Cardiac fibroblast (primary cell): Measurements from ENCODE around the gene CCDC24.

Experiments
- DNase-seq, 2 donors: peaks; one replicate each; pipeline versions ENCODE4 v3.0.0 to v3.0.0-alpha.2; 2010; ENCODE audit warnings: low read depth in 2 of 2
- H3K4me3 ChIP-seq, 2 donors: replicated peaks in 1 of 2; 1 replicate in 1 of 2; 2 replicates in 1 of 2; pipeline ENCODE4 v1.5.1; 2011; ENCODE audit warnings: low read depth in 2 of 2, low read length in 2 of 2, mild to moderate bottlenecking in 2 of 2, moderate library complexity in 1 of 2
- TF ChIP-seq, protein P1 (sequence below): IDR thresholded peaks from one replicate; pipeline ENCODE4 v1.5.1; 2011; ENCODE audit warnings: low read depth, mild to moderate bottlenecking, low read length, inconsistent platforms

CCDC24 gene

DNA sequence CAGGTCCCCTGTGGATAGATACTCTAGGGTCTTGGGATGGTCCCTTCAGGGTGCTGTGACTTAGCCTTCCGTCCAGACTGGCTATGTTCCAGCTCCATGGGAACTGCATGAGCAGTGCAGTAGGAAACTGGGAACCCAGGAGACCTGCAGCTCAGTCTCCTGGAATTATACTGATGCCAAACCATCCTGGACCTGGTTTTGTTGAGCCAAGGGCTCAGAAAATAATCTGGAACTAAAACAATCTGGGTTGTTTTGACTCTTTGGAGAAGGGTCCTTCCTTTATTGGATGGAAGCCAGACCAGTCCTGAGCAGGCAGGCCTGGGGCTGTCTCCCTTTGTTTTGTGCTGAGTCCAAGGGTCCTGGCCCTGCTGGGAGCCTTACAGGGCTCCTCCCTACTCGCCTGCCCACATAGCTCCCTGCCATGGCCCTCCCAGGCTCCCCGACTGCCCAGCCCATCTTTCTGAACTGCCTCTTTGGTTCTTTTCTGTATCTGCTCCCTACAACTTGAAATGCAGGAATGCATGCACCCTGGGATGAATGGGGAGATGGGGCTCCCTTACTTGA, 43.4 kb upstream of the CCDC24 start:
- TF ChIP-seq, protein P1, sequence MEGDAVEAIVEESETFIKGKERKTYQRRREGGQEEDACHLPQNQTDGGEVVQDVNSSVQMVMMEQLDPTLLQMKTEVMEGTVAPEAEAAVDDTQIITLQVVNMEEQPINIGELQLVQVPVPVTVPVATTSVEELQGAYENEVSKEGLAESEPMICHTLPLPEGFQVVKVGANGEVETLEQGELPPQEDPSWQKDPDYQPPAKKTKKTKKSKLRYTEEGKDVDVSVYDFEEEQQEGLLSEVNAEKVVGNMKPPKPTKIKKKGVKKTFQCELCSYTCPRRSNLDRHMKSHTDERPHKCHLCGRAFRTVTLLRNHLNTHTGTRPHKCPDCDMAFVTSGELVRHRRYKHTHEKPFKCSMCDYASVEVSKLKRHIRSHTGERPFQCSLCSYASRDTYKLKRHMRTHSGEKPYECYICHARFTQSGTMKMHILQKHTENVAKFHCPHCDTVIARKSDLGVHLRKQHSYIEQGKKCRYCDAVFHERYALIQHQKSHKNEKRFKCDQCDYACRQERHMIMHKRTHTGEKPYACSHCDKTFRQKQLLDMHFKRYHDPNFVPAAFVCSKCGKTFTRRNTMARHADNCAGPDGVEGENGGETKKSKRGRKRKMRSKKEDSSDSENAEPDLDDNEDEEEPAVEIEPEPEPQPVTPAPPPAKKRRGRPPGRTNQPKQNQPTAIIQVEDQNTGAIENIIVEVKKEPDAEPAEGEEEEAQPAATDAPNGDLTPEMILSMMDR = no peak
- no peak for DNase-seq
- H3K4me3 ChIP-seq = peak overlapping the region; percentile 86 to 94

DNA sequence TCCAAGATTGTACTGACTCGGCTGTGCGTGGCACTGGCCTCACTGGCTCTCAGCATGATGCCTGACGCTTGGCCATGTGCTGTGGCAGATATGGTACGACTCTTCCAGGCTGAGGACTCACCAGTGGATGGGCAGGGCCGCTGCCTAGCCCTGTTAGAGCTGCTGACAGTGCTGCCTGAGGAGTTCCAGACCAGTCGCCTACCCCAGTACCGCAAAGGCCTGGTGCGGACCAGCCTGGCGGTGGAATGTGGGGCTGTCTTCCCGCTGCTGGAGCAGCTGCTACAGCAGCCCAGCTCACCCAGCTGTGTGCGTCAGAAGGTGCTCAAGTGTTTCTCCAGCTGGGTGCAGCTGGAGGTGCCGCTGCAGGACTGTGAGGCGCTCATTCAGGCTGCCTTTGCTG, 41.7 kb upstream of the CCDC24 start:
- DNase-seq = no peak
- TF ChIP-seq, protein P1 = no peak
- no peak overlapping the region for H3K4me3 ChIP-seq

DNA sequence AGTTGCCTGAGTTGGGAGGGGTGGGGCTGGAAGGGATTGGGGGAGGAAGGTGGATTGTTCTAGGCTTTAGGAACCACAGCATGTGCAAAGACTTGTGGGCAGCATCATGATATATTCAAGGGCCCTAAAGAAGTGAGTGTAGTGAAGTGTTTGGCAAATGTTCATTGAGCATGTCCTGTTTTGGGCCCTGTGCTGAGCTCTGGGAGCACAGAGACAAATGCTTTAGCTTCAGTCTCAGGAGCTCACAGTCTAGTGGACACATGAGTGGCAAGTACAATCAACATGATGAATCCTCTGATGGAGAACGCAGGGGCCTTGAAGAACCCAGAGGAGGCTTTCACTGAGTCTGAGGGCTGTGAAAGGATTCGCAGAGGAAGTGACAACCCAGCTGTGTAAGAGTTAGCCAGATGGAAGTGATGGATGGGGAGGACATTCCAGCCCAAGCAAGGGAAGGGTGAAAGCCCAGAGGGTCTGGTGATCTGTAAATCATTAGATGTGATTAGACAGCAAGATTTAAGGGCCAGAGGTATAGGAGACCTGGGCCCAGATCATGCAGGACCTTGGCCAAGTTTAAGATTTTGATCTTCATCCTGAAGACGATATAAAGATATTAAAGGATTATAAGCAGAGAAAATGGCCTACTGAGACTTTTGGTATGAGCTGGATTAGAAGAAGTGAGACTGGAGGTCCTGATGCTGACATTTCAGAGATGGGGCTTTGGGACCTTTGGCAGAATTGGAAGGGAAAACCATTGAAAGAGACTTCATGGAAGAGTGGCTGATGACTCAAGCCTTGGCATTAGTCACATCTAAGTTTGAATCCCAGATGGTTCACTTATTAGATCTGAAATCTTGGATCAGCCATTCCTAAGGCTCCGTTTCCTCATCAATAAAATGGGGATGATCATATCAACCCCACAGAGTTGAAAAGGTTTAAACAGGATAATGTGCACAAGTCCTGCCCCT, 40.1 kb upstream of the CCDC24 start:
- H3K4me3 ChIP-seq = no peak overlapping the region
- no peak for DNase-seq
- TF ChIP-seq, protein P1 = no peak

DNA sequence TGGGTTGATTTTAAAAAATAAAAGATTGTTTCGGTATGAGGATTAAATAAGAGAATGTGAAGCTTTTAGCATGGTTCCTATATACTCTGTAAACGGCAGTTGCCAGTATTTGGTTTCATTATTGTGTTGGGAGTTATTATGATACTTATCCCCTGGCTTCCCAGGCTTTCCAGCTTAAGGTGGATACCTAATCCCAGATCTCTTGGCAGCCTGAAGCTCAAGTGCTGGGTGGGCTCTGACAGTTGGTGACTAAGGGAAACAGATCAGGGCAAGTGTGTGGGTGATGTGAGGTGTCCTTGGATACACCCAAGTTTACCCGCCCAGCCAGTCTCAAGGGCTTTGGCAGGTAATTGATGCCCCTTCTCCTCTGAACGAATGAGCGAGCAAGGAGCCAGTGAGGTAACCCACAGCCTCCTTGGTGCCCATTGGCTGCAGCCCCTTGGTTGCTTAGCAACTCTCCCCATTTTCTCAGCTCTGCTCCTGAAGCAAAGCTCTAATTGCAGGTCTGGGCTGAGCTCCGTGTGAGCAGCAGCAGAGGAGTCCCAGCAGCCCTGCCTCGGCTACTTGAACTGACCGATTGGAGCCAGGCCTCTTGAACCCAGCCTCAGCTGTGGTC, 38.6 kb upstream of the CCDC24 start:
- no peak overlapping the region for H3K4me3 ChIP-seq
- TF ChIP-seq, protein P1 = no peak
- no peak for DNase-seq

DNA sequence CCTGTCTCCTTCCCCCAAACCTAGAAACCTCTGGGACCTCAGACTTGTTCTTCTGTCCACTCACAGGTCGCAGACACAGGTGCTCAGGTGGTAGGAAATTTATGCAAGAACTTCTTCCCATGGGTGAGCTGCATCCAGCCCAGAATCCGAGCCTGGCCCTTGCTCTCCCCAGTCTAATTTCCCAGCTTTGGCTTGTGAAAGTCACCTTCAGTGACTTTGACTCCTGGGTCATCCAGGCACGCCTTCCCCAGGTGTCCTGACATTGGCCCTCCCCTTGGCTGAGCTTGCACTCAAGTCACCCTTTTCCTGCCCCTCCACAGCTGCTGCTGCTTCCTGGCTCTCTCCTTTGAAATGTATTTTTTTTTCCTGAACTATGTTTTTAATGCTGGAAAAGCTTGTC, 38.0 kb upstream of the CCDC24 start:
- no peak for DNase-seq
- H3K4me3 ChIP-seq = no peak overlapping the region
- TF ChIP-seq, protein P1 = no peak

DNA sequence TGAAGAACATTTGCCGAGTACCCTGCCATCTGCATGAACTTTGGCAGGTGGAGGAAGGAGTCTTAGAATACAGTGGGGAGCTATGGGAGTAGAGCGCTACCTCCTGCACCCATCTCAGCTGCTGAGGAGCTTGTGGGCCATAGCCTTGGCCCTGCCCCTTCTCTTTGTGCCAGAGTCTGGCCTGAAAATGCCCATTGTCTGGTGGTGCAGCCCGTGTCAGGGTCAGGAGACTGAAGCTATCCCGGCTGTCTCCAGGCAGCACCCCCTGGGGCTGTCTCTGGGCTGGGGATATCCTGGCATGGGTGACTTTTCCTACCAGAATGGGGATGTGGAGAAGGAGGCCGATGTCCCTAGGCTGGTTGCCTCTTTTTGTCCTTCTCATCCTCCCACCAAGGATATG, 37.4 kb upstream of the CCDC24 start:
- TF ChIP-seq, protein P1 = no peak
- DNase-seq = no peak
- no peak overlapping the region for H3K4me3 ChIP-seq
